GM12891 (cell line): Measurements from ENCODE around the gene PABPC3.

Experiments
- PAX5 ChIP-seq: IDR thresholded peaks from 2 replicates; pipeline ENCODE4 v1.6.1; 2011; ENCODE audit warnings: low read length, moderate library complexity, mild to moderate bottlenecking; ENCODE audit not compliant: insufficient read depth, severe bottlenecking
- POLR2A ChIP-seq: IDR thresholded peaks from 2 replicates; pipeline ENCODE4 v1.6.1; 2011; ENCODE audit warnings: low read depth, low read length, control low read depth
- POLR2AphosphoS5 ChIP-seq: IDR thresholded peaks from 2 replicates; pipeline ENCODE4 v1.6.1; 2011; ENCODE audit warnings: low read depth, low read length, control low read depth
- POU2F2 ChIP-seq: IDR thresholded peaks from 2 replicates; pipeline ENCODE4 v1.6.1; 2011; ENCODE audit warnings: low read depth, mild to moderate bottlenecking, control low read depth, low read length, moderate library complexity
- SPI1 ChIP-seq: IDR thresholded peaks from 2 replicates; pipeline ENCODE4 v1.6.1; 2011; ENCODE audit warnings: low read depth, low read length, control low read depth
- TAF1 ChIP-seq: IDR thresholded peaks from 2 replicates; pipeline ENCODE4 v1.6.1; 2011; ENCODE audit warnings: low read depth, low read length, control low read depth

DNA sequence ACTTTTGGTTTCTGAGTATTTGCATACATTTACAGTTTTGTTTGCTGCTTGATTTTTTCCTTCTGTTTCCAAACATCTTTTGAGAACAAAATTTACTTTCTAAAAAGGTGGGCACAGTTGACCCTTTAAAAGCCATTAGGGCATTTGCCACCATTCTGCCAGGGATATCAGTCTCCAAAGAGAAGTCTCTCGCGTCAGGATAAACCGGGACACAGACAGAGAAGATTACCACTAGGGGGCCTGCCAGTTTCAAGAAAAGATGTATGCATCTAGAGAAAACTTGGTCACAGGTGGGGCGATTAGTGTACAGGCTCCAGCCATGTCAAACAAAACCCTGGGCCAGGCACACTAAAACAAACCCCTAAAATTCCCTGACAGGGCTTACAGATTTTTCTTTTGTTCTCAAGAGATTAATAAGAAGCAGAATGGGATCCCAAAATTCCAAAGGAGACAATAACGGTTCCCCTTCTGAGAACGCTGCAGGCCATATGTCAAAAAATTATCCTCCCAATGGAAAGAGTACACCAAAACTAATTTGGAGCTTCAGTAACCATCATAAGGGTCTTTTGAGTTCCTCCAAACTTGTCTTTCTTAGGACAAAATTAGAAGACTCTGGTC is 10.7 kb upstream of the PABPC3 start:
- no peak for TF ChIP-seq POLR2A
- no peak for TF ChIP-seq POLR2AphosphoS5
- TF ChIP-seq TAF1, result no peak
- TF ChIP-seq POU2F2, result no peak
- no peak for TF ChIP-seq SPI1
- no peak for TF ChIP-seq PAX5
